ENCODE measurements around the gene ROR1.

GRCh38 chr1:64183395-64184002, 409.7 kb downstream of the ROR1 start:
- TF ChIP-seq, protein P1, sequence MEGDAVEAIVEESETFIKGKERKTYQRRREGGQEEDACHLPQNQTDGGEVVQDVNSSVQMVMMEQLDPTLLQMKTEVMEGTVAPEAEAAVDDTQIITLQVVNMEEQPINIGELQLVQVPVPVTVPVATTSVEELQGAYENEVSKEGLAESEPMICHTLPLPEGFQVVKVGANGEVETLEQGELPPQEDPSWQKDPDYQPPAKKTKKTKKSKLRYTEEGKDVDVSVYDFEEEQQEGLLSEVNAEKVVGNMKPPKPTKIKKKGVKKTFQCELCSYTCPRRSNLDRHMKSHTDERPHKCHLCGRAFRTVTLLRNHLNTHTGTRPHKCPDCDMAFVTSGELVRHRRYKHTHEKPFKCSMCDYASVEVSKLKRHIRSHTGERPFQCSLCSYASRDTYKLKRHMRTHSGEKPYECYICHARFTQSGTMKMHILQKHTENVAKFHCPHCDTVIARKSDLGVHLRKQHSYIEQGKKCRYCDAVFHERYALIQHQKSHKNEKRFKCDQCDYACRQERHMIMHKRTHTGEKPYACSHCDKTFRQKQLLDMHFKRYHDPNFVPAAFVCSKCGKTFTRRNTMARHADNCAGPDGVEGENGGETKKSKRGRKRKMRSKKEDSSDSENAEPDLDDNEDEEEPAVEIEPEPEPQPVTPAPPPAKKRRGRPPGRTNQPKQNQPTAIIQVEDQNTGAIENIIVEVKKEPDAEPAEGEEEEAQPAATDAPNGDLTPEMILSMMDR (IDR thresholded peaks at IDR 0.05), result no peak
- TF ChIP-seq POLR2AphosphoS5 (IDR thresholded peaks at IDR 0.05), result no peak
- TF ChIP-seq EP300 (IDR thresholded peaks at IDR 0.05), result no peak
